GM21515 (cell line): ENCODE measurements around the gene CLASRP.
"Not testable (repeated sequence)": the region's sequence is repeated elsewhere in the genome, so short reads cannot be mapped to it uniquely, and the experiment has no call there.

Experiments
- ATAC-seq: cut with Tn5 transposase; IDR thresholded peaks from one replicate; pipeline ENCODE4 v1.9.1; 2021; ENCODE audit not compliant: unreplicated experiment

Gene CLASRP

DNA sequence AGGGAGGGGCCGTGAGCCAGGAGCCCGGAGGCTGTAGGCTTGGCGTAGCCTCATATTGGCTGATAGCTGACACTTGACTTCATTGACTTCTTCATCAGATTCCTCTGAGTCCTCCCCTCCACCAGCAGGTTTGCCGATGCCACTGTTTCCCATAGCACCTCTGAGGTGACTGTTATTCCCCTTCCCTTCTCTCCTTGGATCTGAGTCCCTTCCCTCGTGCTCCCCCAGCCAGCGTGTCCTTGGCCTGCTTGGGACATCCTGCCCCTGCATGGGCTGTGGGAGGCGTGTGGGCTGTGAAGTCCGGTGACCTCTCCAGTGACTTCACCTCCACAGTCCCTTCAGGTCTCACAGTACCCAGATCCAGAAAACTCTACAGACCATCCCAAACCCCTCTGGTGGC lies 63.0 kb downstream of the CLASRP start:
- no peak for ATAC-seq

DNA sequence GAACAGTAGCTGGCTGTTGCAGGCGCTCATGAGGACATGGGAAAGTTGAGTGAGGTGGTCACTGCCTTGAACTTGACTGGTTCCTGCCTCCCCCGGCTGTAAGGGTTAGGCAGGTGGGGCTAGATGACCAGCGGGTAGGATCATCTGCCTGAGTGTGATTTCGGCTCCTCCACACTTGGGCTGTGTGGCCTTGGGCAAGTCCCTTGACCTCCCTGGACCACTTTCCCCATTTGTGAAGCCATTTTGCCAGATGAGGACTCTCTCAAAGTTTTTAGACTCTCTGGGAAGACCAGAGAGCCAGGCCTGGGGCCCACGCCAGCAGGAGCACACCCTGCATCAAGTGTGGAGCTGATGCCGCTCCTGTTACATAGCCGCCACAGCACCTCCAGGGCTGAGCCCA lies 63.6 kb downstream of the CLASRP start:
- no peak for ATAC-seq

DNA sequence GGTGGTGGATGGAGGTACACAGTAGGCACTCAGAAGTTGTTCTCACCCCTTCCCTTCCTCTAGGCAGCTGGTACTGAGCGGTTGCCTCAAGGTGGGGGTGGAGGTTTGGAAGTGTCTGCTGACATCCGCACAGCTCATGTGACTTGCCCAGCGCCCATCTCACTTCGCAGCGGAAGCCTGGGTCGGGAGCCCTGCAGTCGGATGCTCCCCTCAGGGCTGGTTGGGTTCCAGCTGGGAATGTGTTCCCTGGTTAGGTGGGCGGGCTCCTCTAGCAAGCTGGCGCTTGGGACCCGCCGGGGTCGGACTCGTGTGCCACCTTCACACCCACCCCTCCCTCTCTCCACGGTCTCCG lies 64.3 kb downstream of the CLASRP start:
- ATAC-seq = no peak

GRCh38 chr19:45103508-45104319 lies 64.9 kb downstream of the CLASRP start:
- no peak for ATAC-seq

GRCh38 chr19:45104658-45105349 lies 66.0 kb downstream of the CLASRP start:
- ATAC-seq = no peak

DNA sequence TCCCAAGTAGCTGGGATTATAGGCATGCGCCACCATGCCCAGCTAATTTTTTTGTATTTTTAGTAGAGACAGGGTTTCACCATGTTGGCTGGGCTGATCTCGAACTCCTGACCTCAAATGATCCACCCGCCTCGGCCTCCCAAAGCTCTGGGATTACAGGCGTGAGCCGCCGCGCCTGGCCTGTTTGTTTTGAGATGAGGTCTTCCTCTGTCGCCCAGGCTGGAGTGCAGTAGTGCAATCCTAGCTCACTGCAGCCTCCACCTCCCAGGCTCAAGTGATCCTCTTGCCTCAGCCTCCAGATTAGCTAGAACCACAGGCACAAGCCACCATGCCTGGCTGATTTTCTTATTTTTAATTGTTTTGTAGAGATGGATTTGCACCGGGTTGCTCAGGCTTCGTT lies 67.5 kb downstream of the CLASRP start:
- ATAC-seq = not testable (repeated sequence)

DNA sequence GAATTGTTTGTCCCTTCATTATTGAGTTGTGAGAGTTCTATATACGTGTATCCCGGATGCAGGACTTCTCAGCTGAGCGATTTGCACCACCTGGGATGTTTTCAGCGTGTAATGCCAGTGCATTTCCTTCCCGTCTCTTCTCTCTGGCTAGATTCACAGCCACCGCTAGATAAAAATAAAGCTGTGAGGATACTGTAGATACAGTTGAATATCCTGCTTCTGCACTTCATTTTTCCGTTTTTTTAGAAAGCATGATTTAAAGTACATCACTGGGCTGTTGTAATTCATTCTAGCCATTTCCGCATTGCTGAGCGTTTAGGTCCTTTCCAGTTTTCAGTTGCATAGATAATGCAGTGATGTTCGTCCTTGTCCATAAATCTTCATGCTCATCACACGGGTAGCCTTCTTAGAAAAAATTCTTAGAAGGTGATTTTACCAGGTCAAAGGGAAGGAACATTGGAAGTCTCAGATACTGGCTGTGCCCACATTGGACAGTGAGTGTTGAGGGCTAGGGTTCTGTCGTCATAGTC lies 68.8 kb downstream of the CLASRP start:
- no peak for ATAC-seq

- no peak for ATAC-seq
Observed at GRCh38 chr19:45110851-45111266, 72.0 kb downstream of the CLASRP start.

- no peak for ATAC-seq
Observed at GRCh38 chr19:45112111-45112827, 73.4 kb downstream of the CLASRP start.

GRCh38 chr19:45113628-45114027 lies 74.8 kb downstream of the CLASRP start:
- no peak for ATAC-seq

GRCh38 chr19:45114116-45114515 lies 75.3 kb downstream of the CLASRP start:
- no peak for ATAC-seq

DNA sequence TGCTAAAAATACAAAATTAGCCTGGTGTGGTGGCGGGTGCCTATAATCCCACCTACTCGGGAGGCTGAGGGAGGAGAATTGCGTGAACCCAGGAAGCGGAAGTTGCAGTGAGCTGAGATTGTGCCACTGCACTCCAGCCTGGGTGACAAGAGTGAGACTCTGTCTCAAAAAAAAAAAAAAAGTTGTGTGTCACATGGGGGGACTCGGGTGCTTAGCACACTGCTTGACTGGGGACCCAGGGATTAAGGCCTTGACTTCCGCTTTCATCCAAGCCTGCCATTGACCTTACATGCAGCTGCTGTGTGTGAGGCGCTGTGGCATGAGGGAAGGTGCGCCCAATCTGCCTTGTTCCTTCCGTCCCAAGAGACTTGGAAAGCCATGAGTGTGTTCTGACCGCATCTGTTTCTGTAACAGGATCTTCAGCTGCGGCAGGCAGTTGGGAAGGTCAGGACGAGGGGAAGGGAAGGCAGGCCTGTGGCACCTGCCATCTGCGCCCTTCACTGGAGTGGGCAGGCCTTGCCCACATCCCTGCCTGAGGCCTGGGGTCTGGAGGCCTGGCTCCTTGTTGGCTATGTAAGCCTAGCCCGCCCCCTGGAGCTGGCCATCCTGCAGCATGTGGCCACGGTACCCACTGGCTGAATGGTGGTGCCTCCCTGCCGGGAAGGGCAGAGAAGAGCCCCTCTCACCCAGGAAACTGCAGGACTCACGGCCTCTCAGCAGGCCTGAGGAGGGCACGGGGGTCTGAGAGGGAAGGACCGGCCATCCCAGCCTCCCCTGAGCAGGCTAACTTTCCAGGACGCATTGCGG lies 77.2 kb downstream of the CLASRP start:
- ATAC-seq = no peak

GRCh38 chr19:45117167-45117594 lies 78.3 kb downstream of the CLASRP start:
- no peak for ATAC-seq

DNA sequence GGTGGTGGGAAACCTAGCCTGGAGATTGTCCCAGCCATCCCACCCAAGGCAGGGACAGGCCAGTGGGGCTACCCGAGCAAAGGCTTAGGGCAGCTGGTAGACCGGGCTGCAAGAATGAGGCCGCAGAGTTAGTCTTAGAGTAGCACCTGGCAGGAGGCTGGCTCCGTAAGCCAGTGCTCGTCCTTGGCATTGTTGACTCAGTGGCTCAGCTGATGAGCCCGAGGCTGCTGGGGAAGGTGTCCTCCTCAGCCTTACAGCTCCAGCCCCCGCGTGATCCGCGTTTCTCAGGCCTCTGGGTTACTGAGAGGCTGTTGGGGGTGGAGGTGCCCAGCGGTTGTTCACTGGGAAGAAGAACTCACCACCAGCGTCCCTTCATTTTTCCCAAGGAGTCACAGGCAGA lies 78.8 kb downstream of the CLASRP start:
- ATAC-seq = no peak

- ATAC-seq = no peak
Observed at GRCh38 chr19:45118106-45118505, 79.3 kb downstream of the CLASRP start.

DNA sequence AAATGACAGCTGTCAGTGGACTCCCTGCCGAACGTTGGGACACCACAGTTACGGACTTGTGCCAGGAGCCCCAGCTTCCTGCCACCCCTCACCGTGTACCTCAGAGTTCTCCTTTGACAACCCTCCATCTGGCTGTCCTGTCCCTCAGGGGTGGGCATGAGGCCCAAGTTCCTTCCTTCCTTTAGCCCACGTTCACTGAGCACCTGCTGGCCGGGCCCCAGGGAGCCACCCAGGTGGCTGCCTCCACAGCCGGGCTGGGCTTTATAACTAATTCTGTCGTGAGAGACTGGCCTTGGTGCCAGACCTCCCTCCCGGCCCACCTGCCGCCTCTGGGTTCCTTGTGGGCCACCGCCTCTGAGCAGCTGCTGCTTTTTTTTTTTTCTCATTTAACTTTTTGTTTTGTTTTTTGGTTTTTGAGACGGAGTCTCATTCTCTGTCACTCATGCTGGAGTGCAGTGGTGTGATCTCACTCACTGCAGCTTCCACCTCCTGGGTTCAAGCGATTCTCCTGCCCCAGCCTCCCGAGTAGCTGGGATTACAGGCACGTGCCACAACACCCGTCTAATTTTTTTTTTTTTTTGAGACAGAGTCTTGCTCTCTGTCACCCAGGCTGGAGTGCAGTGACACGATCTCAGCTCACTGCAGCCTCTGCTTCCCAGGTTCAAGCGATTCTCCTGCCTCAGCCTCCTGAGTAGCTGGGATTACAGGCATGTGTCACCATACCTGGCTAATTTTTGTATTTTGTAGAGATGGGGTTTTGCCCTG lies 79.9 kb downstream of the CLASRP start:
- ATAC-seq = not testable (repeated sequence)

DNA sequence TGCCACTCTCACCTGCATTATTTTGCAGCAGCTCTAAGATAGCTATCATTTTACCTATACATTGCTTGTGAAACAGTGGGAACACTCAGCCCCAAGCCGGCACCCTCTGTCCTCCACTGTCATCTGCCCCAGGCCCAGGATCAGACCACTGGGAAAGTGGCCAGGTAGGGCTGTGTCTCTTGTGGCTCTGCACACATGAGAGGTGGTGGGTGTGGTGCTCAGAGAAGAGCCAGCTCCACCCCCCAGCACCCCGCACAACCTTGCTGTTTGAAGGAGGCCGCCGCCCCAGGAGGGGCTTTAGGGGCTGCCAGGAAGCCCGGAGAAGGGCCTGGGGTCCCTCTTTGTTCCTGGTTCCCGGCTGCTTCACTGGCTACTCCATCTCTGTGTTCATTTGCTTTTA lies 80.7 kb downstream of the CLASRP start:
- ATAC-seq = no peak
